ENCODE data around the gene ARPC5.
"Not testable (repeated sequence)": the region's sequence is repeated elsewhere in the genome, so short reads cannot be mapped to it uniquely, and the experiment has no call there.

The ARPC5 gene

DNA sequence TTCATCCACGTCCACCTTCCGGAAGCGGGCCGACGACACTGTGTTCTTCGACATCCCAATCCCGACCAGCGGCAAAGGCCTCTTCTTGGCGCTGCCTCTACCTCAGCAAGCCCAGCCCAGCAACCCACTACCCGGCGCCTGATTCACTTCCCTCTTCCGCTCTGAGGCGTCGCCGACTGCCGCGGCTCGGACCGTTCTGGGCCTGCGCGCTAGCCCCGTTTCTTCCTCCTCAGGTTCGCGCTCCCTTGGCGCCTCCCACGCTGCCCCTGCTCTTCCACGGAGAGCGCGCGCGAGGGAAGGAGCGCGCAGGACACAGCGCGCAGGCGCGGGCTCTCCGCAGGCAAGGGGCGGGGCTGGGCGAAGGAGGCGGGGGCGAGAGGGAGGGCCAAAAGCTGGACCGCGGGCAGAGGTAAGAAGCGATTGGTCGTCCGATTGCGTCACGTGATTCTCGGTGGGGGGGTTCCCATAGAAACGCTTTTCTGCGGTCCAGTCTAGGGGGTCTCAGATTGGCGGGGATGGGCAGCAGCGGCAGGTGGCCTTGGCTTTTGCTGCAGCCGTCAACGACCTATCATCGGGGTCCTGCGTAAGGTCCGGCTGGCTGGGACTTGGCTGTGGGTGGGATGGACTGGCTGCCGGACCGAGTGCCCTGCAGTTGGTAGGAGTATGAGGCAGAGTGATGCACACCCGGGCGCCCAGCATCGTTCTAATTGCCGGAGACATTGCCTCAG, at the start of gene ARPC5:
Gene ARPC5, minus strand, starts transcription at position 178 of the 728 bp plus-strand sequence. Its CDS starts 124 bp downstream, at position 54.
- DNase-seq (ENCODE audit: low read depth): peak; percentile 89

DNA sequence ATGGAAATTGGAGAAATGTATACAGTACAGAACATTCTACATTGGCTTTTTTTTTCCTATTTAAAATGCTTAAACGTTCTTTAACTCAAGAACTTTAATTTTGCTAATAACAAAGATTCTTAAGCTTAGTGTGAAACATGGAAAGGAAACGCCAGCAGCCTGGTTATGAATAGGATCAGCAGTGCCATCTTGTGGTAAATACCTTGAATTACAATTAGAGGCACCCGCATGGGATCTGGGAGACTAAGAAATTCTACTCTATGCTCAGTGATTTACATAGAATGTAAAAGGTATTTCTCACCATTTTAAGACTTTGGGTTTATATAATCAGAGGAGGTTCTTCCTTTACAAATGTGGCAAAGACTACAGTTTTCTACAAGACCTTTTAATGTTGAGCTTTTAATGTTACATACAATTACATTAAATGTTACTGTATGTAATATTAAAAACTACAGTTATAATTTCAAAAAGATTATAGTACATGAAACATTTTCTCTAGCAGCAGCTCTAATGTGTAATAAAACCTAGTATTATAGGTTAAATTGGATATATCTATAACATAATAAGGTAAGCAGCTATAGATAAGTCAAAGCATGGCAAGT, 49.6 kb upstream of the ARPC5 start:
- DNase-seq (ENCODE audit: low read depth): peak; percentile 3

DNA sequence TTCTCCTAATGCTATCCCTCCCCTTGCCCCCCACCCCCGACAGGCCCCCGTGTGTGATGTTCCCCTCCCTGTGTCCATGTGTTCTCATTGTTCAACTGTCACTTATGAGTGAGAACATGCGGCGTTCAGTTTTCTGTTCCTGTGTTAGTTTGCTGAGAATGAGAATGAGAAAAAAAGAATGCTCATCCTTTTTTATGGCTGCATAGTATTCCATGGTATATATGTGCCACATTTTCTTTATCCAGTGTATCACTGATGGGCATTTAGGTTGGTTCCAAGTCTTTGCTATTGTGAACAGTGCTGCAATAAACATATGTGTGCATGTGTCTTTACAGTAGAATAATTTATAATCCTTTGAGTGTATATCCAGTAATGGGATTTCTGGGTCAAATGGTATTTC, 43.8 kb upstream of the ARPC5 start:
- DNase-seq (ENCODE audit: low read depth): not testable (repeated sequence)

DNA sequence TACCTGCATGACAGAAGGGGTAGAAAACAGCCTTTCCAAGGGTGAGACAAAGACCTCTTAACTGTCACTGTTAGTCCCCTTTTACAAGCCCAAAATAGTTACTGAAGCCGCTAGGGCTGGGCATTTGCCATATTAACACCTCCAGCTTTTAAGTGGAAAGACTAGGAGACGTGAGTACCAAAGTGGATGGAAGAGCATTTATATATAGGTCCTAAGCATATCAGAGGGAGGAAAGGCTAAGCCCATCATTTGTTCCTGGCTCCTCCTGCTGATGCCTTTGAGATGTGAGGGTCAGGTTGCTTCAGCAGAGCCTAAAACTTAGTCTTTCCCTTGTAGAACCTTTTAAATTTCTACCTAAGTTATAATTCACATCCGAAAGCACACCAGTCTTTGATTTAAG, 43.2 kb upstream of the ARPC5 start:
- no peak for DNase-seq (ENCODE audit: low read depth)

- no peak for DNase-seq (ENCODE audit: low read depth)
Observed at GRCh38 chr1:183676586-183677189, 41.1 kb upstream of the ARPC5 start.

DNA sequence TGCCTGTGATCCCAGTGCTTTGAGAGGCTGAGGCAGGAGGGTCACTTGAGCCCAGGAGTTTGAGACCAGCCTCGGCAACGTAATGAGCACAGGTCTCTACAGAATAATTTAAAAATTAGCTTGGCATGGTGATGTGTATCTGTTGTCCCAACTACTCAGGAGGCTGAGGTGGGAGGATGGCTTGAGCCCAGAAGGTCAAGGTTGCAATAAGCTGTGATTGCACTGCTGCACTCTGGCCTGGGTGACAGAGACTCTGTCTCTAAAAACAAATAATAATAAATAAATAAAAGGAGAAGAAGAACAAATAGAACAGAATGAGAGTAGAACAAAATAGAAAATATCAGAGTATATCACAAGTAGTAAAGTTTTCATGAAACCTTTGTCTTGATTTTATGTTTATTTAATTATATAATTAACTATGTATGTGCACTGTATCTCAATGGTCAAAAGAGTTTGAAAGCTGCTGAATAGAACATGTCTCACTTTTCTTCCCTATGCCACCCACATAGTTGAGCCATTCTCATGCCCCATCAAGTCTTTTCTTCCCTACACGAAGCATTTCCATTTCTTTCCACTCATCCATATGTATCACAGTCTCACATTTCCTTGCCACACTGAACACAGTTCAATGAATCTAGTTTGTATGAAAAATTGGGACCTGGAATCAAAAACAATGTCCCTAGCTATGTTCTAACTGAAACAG, 40.5 kb upstream of the ARPC5 start:
- no peak for DNase-seq (ENCODE audit: low read depth)

GRCh38 chr1:183675381-183675780, 39.8 kb upstream of the ARPC5 start:
- no peak for DNase-seq (ENCODE audit: low read depth)

- DNase-seq (ENCODE audit: low read depth): no peak
Observed at GRCh38 chr1:183674886-183675285, 39.3 kb upstream of the ARPC5 start.

DNA sequence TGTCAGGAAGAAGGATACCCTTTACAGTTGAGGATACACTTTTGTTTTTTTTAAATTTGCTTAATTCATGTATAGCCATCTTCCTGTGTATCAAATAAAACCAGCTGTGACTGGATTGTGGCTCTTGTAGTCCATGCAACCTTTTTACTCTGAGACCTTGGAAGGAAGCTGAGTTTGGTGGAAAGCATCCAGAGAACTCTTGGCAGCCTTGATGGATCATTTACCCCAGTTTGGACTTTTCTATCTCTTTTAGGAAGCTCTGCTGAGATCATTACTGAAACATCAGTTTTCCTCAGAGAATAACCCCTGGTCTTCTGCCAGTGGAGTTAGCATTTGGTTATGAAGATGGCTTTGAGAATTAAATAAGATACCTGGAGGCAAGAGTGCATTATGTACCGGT, 38.8 kb upstream of the ARPC5 start:
- no peak for DNase-seq (ENCODE audit: low read depth)

DNA sequence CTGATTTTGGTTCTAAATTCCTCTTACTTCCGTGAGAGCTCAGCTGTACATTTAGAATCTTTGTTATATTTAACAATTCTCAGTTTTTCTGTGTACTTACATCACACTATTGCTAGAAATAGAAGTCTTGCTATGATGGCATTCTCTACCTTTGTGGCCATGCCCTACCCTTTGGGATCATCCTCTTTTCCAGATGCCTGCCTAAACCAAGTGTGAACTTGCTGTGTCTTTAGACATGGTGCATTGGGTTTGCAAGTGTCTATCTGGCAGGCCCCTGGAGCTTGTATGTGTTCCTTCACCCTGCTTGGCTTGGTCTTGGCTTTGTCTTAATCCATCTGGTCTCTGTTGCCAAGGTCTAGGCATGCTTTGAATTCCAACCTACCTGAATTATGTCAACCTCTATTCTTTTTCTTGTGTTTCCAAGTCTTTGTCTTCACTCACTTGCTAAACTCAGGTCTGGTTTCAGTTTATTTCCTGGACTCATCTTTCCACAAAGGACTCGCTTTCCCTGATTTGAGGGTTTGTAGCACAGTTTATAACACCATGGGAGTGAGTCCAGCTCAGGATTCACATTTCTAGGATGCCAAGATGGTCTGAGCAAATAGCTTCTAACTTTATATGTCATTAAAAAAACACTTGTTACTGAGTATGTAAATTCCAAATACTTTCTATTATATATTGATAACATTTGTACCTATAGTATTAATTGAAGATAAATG, 38.2 kb upstream of the ARPC5 start:
- no peak for DNase-seq (ENCODE audit: low read depth)

DNA sequence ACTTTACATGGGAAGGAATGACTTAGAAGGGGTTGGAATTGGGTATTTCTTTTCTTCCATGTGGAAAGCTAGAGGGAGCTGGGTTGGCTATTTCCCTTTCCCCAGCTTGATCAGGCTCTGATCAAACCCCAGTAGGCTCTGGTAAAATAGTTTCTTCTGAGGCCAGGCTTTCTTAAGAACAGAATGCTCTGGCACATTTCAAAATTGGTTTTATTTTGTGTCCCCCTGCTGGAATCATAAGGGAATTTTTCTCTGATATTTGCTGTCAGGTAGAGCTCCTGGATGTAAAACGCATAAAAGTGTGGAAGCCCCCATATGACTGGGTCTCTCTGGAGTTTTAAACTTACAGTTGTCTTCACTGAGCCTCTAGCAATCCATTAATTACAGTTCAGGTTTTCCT, 34.6 kb upstream of the ARPC5 start:
- DNase-seq (ENCODE audit: low read depth): no peak

DNA sequence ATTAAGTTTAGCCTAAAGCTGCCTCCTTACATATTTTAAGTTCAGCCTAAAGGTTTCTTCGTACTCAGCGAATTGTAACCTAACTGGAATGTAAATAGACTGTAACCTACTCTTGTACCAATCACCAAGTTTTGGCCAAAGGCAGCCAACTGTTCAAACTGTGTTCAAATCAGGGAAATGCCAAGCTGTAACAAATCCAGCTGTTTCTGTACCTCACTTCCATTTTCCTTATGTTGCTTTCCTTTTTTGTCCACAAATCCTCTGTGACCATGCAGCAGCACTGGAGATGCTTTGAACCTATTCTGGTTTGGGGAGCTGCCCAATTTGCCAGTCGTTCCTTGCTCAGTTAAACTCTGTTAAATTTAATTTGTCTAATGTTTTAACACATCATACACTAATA, 20.8 kb upstream of the ARPC5 start:
- no peak for DNase-seq (ENCODE audit: low read depth)

DNA sequence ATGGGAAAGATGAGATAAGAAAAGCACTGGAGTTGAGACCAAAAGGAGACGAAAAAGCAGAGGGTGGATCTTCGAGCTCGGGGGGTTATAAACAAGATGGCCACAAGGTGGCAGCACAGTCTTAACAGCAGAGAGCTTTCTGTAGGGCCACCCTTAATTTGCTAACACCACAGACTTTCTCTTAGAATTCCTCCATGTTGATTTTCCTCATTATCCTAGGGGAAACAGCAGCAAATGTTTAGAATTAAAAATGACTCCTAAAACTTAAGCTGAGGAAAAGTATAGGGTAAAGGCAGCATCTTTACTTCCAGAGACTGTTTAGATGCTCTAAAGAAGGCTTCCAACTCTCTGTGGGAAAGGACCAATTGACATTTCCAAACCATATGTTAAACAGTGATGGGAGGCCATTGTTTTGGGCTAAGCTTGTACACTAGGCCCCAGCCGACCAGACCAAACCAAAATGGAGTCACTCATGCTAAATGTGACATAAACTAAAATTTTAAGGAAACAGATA, 20.0 kb upstream of the ARPC5 start:
- no peak for DNase-seq (ENCODE audit: low read depth)

DNA sequence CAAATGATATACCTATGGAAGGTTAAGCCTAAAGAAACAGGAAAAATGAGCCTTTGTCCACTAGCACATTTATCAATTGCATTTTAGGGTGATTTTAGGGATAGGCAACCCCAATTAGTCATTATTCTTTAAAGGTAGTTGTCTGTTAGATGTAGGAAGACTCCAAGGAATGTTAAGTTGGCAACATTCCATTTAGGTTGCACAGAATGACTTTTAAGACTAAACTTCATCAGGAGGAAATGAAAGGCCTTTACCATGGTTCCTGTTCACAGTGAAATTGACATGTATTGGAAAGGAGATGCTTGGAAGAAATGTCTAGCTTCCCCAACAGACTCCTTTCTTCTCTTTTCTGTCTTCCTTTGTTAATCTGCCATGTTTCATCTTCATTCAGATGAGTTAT, 19.1 kb upstream of the ARPC5 start:
- no peak for DNase-seq (ENCODE audit: low read depth)

DNA sequence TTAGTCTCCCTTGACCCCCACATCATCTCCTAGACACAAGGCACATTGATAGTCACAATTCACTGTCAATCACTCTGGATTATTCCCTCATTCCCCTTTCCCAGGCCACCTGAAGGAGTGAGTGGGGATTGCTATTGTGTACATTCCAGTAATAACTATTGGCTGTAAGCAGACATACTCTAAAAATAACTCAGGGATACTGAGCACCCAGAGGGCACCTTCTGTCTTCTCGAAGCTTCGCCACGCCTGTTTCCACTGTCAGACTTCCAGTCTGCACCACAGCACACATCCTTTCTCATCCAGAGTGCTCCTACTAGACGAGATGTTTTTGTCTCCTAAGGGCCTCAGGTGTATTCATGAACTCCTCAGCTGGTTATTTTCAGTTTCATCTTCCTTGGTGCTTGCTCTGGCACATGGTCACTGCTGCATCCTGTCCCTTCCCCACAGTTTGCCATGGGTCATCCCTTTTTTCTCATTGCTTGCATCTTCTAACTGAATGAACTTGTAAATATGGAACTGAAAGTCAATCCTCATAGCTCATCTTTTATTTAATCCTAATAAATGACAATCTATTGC, 18.4 kb upstream of the ARPC5 start:
- no peak for DNase-seq (ENCODE audit: low read depth)

DNA sequence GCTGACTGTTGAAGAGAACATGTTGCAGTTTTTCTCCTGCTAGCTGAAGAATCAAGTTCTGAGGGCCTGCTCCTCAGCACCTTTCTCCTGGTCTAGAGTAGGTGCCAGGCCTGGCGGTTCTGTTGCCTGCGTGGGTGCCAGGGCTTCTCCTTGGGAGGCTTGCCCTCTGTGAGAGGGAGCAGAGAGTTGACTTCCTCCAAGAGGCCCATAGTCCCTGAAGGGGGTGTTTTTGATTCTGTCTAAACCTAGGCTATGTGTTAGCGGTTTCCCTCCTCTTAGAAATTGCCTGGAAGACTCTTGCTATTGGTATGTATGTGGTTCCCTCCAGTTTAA, 17.8 kb upstream of the ARPC5 start:
- DNase-seq (ENCODE audit: low read depth): no peak

DNA sequence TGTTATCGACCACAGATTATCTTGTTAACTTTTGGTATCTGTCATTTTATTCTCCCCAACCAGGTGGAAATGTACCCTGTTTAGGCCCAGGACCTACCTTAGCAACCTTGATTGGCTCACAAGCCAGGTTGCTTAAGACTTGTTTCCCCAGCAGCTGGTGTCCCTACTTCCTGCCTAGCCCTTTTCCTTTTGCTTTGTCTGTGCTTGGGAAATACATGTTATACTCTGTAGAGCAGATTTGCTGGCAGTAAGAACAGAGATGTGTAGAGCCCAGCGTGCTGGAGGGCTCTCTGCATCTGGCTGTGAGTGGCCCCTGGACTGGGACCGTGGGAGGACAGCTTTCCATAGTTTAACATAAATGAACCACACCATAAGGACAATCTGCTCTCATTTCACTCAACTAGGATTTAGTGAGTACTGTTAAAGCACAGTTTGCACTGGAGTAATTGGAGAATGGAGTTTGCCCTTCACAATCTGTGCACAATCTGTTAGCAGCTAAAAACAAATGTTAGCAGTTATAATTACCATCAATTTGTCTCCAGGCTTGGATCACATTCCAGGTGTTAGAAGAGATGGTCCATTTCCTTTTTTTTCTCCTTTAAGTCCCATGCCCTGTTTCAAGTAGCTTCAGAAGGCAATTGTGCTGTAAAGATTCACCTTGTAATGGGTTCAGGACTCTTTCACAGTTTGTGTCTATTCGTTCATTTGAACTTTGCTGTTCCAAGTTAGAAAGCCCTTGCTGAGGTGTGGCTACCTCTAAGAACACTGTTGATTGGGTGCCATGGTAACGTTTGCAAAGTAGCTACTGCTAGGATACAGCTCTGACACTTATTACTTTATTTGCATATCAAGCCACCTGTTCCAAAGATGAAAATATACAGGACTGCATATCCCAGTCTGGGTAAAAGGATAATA, 17.2 kb upstream of the ARPC5 start, which contains the start of gene APOBEC4:
Gene APOBEC4, minus strand, starts transcription at position 770 of the 915 bp plus-strand sequence. CDS start 4,535 bp downstream, outside the sequence.
- no peak for DNase-seq (ENCODE audit: low read depth)

- DNase-seq (ENCODE audit: low read depth): no peak
Observed at GRCh38 chr1:183652107-183652506, 16.5 kb upstream of the ARPC5 start.

GRCh38 chr1:183651612-183652011, 16.0 kb upstream of the ARPC5 start:
- no peak for DNase-seq (ENCODE audit: low read depth)

GRCh38 chr1:183648042-183648441, 12.5 kb upstream of the ARPC5 start:
- no peak for DNase-seq (ENCODE audit: low read depth)

DNA sequence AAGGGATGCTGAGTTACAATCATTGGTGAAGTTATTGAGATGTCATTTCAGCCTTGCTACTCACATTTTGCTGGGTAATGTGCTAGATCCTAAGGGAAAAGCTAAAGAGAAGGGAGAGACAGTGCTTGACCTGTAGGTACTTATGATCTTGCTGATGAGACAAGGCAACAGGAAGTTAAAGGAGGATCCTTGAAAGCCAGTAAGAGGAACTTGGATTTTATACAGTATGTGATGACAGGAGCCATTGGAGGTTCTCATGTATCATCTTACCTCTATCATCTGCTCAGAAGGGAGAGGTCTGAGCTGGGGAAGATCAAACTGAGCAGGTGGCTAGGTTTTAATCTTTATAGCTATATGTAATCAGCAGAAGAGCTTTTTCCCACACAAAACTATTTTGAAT, 11.2 kb upstream of the ARPC5 start:
- no peak for DNase-seq (ENCODE audit: low read depth)
